ENCODE data around the gene SLC13A4.
A peak's percentile ranks its signal among the peaks of the same experiment; 100 is the strongest.
"Not testable (repeated sequence)": the region's sequence is repeated elsewhere in the genome, so short reads cannot be mapped to it uniquely, and the experiment has no call there.

Gene SLC13A4

GRCh38 chr7:135662373-135663114, 65.4 kb downstream of the SLC13A4 start, which contains the start of gene STMP1:
TSS of gene STMP1 (plus strand) at chr7:135662514.
- peak; percentile 93 for DNase-seq (ENCODE audit: low read depth)

GRCh38 chr7:135662123-135662372, 65.9 kb downstream of the SLC13A4 start:
- no peak for DNase-seq (ENCODE audit: low read depth)

- no peak for DNase-seq (ENCODE audit: low read depth)
These were observed 66.5 kb downstream of the SLC13A4 start for GRCh38 chr7:135661311-135662122.

- DNase-seq (ENCODE audit: low read depth): no peak
These were observed 68.7 kb downstream of the SLC13A4 start for GRCh38 chr7:135659159-135659846.

DNA sequence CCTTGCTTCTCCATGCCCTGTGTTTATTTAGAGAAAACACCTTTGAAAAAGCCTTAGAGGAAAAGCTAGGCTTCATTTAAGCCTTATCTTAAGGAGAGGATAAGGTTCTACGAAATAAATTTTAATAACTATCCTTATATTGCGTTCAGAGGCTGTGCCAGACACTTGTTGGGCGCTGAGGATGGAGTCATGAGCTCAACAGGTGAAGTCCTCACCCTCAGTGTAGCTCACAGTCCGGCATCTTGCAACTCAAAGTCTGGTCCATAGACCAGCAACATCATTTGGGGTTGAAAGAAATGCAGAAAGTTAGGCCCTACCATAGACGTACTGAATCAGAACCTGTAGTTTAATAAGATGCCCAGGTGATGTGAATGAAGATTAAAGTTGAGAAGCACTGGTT, 69.4 kb downstream of the SLC13A4 start:
- no peak for DNase-seq (ENCODE audit: low read depth)

- DNase-seq (ENCODE audit: low read depth): no peak
These were observed 74.5 kb downstream of the SLC13A4 start for GRCh38 chr7:135653340-135654080.

DNA sequence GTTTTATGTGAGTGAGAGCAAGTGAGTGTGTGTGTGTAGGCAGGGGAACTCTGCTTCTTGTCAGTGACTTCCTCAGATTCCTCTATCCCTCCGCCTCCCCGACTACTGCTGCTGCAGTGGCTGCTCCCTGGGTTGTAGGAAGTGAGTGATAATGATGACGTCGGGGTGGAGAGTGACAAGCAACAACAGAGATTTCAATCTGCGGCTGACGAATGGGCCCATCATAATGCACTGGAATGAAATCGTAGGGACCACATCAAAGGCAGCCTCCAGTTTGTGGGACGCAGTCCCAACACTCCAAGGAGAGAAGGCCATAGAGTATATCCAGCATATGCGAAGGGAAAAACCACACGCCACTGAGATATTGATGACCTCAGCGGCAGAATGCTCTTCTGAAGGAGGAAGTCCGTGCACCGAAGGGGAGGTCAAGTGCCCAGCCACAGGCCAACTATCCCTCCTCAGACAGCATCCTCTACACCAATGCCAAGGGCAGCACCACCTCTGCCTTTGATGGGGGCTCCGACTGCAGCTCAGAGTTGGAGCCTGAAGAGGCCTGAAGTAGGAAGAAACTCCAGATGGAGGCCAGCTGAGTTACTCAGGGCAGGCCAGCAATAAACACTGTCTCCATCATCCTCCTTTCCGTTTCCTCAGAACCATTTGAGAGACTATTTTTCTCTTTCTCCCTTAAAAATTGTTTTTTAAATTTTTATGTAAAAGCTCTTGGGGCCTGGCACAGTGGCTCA, 77.0 kb downstream of the SLC13A4 start:
- no peak for DNase-seq (ENCODE audit: low read depth)

GRCh38 chr7:135648235-135648634, 79.8 kb downstream of the SLC13A4 start:
- DNase-seq (ENCODE audit: low read depth): no peak

DNA sequence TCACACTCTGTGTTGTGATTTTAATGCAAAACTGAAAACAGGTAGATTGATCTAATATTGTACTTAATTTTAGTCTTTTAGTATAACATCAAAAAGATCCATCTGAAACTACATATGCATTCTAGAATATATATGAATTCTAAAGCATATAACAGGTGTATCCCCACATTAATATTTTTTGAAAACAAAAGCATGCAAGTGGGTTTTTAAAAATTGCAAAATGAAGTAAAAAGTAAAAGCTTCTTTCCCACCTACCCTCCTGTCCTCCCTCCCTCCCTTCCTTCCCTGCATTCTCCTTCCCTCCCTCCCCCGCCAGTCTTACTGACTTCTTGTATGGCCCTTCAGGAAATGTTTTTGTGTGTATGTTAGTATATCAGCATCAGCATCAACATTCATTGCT, 80.2 kb downstream of the SLC13A4 start:
- DNase-seq (ENCODE audit: low read depth): no peak

DNA sequence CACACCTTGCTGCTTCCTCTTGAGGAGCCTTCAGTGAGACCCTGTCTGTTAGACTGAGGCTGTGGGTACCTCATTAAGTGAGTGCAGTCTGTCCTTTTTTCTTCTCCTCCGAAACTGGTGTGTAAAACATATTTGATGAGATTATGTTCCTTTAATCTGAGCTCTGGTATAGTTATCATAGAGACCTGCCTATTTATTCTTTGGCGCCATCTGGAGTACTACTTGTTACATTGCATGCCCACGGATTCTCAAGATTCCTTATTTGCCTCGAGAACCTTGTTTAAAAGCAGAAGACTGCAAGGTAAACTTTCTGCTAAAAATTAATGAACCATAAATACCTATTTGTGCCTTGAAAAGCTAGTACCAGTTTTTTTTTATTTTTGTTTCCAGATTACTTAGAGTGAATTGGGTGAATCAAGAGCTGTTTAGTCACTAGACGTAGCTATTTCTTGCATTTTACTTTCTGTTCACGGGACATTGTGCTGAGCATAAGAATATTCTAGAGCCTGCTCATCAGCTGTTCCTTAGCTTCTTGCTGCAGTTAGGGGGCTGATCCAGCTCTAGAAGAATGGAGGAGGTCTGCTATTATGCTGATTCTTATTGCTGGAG, 82.6 kb downstream of the SLC13A4 start:
- peak; percentile 43 for DNase-seq (ENCODE audit: low read depth)

DNA sequence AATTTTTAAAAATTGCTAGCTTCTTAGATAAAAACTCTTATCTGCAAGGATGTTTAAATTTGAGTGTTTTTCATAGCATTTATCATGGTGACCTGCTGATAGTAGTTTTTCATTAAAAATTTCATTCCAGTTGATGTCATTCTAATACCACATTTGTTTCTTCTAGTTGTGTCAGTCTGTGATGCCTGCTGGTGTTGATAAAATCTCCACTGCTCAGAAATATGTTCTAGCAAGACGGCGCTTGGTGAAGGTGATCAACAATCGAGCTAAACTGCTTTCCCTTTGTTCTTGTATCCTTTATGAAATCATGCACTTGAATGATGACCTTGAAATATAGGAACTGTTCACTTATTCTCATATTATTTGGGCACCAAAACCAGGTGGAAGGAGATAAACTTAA, 83.3 kb downstream of the SLC13A4 start:
- no peak for DNase-seq (ENCODE audit: low read depth)

DNA sequence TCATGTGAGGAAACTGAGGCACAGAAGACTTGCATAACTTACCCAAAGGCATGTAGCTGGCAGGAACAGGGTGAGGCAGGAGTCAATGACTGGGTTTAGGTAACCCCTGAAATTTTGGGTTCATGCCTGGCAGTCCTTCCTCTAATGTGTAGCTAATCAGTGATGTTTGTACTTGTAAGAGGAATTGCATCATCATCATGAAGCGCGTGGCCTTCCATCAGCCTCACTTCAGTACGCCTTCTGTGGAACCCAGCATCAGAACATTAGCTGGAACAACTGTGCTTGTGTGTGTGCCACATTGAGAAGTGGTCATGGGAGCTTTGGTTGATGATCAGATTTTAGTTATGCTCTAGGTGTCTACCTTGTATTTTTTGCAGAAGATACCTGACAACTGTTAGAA, 83.8 kb downstream of the SLC13A4 start:
- DNase-seq (ENCODE audit: low read depth): peak; percentile 9

GRCh38 chr7:135639690-135640089, 88.3 kb downstream of the SLC13A4 start:
- not testable (repeated sequence) for DNase-seq (ENCODE audit: low read depth)

GRCh38 chr7:135634191-135634878, 93.7 kb downstream of the SLC13A4 start:
- DNase-seq (ENCODE audit: low read depth): no peak
